H9 (cell line): ENCODE data around the gene C10orf120. TPM values are rescaled to one million over a fixed set of nuclear protein-coding genes. Genes with fewer than 3 reads are reported as not detected.

Source experiments
- DNase-seq: peaks from one replicate; pipeline ENCODE4 v3.0.0-alpha.2; 2017
- H2AFZ ChIP-seq: one replicate; pipeline ENCODE4 v1.6.1; 2013; ENCODE audit warnings: mild to moderate bottlenecking, low read length, control low read depth, moderate library complexity
- H2AK5ac ChIP-seq: 2 replicates; pipeline ENCODE4 v1.6.1; 2013; ENCODE audit warnings: low read length, control low read depth, mixed read lengths; ENCODE audit not compliant: insufficient read length
- H2BK120ac ChIP-seq: one replicate; pipeline ENCODE4 v1.6.1; 2013; ENCODE audit warnings: low read depth, mild to moderate bottlenecking, low read length, control low read depth, inconsistent platforms; ENCODE audit not compliant: poor library complexity, severe bottlenecking
- H2BK12ac ChIP-seq: 2 replicates; pipeline ENCODE4 v1.6.1; 2013; ENCODE audit warnings: low read length, control low read depth, mixed read lengths, low read depth; ENCODE audit not compliant: insufficient read length
- H2BK15ac ChIP-seq: 2 replicates; pipeline ENCODE4 v1.6.1; 2013; ENCODE audit warnings: low read depth, low read length, control low read depth
- H2BK20ac ChIP-seq: one replicate; pipeline ENCODE4 v1.6.1; 2013; ENCODE audit warnings: low read depth, mild to moderate bottlenecking, low read length, control low read depth, inconsistent platforms; ENCODE audit not compliant: poor library complexity, severe bottlenecking
- H2BK5ac ChIP-seq: 2 replicates; pipeline ENCODE4 v1.6.1; 2013; ENCODE audit warnings: low read length, control low read depth, mixed read lengths; ENCODE audit not compliant: insufficient read length
- H3K14ac ChIP-seq: 2 replicates; pipeline ENCODE4 v1.6.1; 2013; ENCODE audit warnings: low read length, control low read depth; ENCODE audit not compliant: insufficient read depth
- H3K18ac ChIP-seq: 2 replicates; pipeline ENCODE4 v1.6.1; 2013; ENCODE audit warnings: low read depth, mild to moderate bottlenecking, mixed read lengths, low read length, control low read depth; ENCODE audit not compliant: insufficient read length
- H3K23ac ChIP-seq: 2 replicates; pipeline ENCODE4 v1.6.1; 2013; ENCODE audit warnings: low read length, control low read depth, mixed read lengths, low read depth; ENCODE audit not compliant: insufficient read length
- H3K23me2 ChIP-seq: 2 replicates; pipeline ENCODE4 v1.6.1; 2013; ENCODE audit warnings: low read depth, mild to moderate bottlenecking, mixed read lengths, low read length, control low read depth; ENCODE audit not compliant: insufficient read length, poor library complexity, severe bottlenecking
- H3K27ac ChIP-seq: 2 replicates; pipeline ENCODE4 v1.5.1; 2013; ENCODE audit warnings: low read length, control low read depth, mixed read lengths, low read depth; ENCODE audit not compliant: insufficient read length
- H3K27me3 ChIP-seq: 2 replicates; pipeline ENCODE4 v1.6.1; 2013; ENCODE audit warnings: low read length, control low read depth, inconsistent platforms; ENCODE audit not compliant: insufficient read depth
- H3K4ac ChIP-seq: 2 replicates; pipeline ENCODE4 v1.6.1; 2013; ENCODE audit warnings: low read depth, mild to moderate bottlenecking, control low read depth, inconsistent platforms, low read length, moderate library complexity
- H3K4me1 ChIP-seq: 2 replicates; pipeline ENCODE4 v1.6.1; 2013; ENCODE audit warnings: low read length, control low read depth, inconsistent platforms; ENCODE audit not compliant: insufficient read depth
- H3K4me2 ChIP-seq: 2 replicates; pipeline ENCODE4 v1.6.1; 2013; ENCODE audit warnings: low read length, control low read depth, mixed read lengths; ENCODE audit not compliant: insufficient read length, insufficient read depth
- H3K56ac ChIP-seq: 2 replicates; pipeline ENCODE4 v1.6.1; 2013; ENCODE audit warnings: low read depth, mild to moderate bottlenecking, mixed read lengths, low read length, control low read depth; ENCODE audit not compliant: insufficient read length
- H3K79me1 ChIP-seq: 2 replicates; pipeline ENCODE4 v1.6.1; 2013; ENCODE audit warnings: low read depth, mild to moderate bottlenecking, moderate library complexity, low read length, control low read depth, inconsistent platforms; ENCODE audit not compliant: insufficient read depth, poor library complexity, severe bottlenecking
- H3K79me2 ChIP-seq: 2 replicates; pipeline ENCODE4 v1.6.1; 2013; ENCODE audit warnings: low read length, control low read depth, inconsistent platforms; ENCODE audit not compliant: insufficient read depth
- H3K9ac ChIP-seq: 2 replicates; pipeline ENCODE4 v1.6.1; 2013; ENCODE audit warnings: low read length, control low read depth, mixed read lengths; ENCODE audit not compliant: insufficient read length; ENCODE audit errors: extremely low read depth
- H3K9me3 ChIP-seq: one replicate; pipeline ENCODE4 v1.6.1; 2013; ENCODE audit warnings: low read depth, low read length, inconsistent platforms; ENCODE audit not compliant: control insufficient read depth
- H3T11ph ChIP-seq: one replicate; pipeline ENCODE4 v1.6.1; 2013; ENCODE audit warnings: mild to moderate bottlenecking, low read length, control low read depth, inconsistent platforms
- H4K20me1 ChIP-seq: one replicate; pipeline ENCODE4 v1.6.1; 2013; ENCODE audit not compliant: control insufficient read depth, insufficient read length, insufficient read depth
- H4K5ac ChIP-seq: 2 replicates; pipeline ENCODE4 v1.6.1; 2013; ENCODE audit warnings: low read depth, mild to moderate bottlenecking, mixed read lengths, low read length, control low read depth; ENCODE audit not compliant: insufficient read length
- H4K8ac ChIP-seq: replicated peaks from 2 replicates; pipeline ENCODE4 v1.6.1; 2013; ENCODE audit warnings: low read length, control low read depth, mixed read lengths, low read depth; ENCODE audit not compliant: insufficient read length
- H4K91ac ChIP-seq: 2 replicates; pipeline ENCODE4 v1.6.1; 2013; ENCODE audit warnings: low read depth, mild to moderate bottlenecking, moderate library complexity, mixed read lengths, low read length, control low read depth; ENCODE audit not compliant: insufficient read length
- H3K27ac Mint-ChIP-seq, 3 experiments: 2 replicates in 2 of 3; 3 replicates in 1 of 3; pipeline ENCODE4 v1.8.0; 2020 to 2021; ENCODE audit warnings: mixed read lengths in 3 of 3, mild to moderate bottlenecking in 1 of 3, moderate library complexity in 1 of 3
- H3K27me3 Mint-ChIP-seq: 2 replicates; pipeline ENCODE4 v1.8.0; 2021; ENCODE audit warnings: low read depth, mild to moderate bottlenecking, moderate library complexity, mixed read lengths
- H3K36me3 Mint-ChIP-seq, 3 experiments: 2 replicates in 2 of 3; 3 replicates in 1 of 3; pipeline ENCODE4 v1.8.0; 2020 to 2021; ENCODE audit warnings: low read depth in 3 of 3, mixed read lengths in 3 of 3; ENCODE audit not compliant: insufficient read depth in 1 of 3
- H3K4me1 Mint-ChIP-seq, 2 experiments: 2 replicates each; pipeline ENCODE4 v1.8.0; 2020; ENCODE audit warnings: mixed read lengths in 2 of 2
- H3K4me3 Mint-ChIP-seq, 2 experiments: 2 replicates in 1 of 2; 3 replicates in 1 of 2; pipeline ENCODE4 v1.8.0; 2020 to 2021; ENCODE audit warnings: mild to moderate bottlenecking in 2 of 2, mixed read lengths in 2 of 2, moderate library complexity in 1 of 2
- H3K9me3 Mint-ChIP-seq, 2 experiments: 2 replicates in 1 of 2; 3 replicates in 1 of 2; pipeline ENCODE4 v1.8.0; 2020; ENCODE audit warnings: mild to moderate bottlenecking in 2 of 2, mixed read lengths in 2 of 2, moderate library complexity in 1 of 2
- WGBS: extraction: QIAGEN DNeasy Blood & Tissue Kit; methylation state at CpG from one replicate; pipeline ENCODE4 v1.1.7; 2013; ENCODE audit warnings: missing lambda C conversion rate, low lambda C conversion rate, mixed read lengths; ENCODE audit not compliant: insufficient read length; ENCODE audit errors: extremely low coverage; 5-methylcytosine and 5-hydroxymethylcytosine counted together
- total RNA-seq: library from RNA; stranded (reverse); gene quantifications from 2 replicates; pipeline ENCODE4 v1.2.1, GENCODE V29; 2021
- TF ChIP-seq, protein P1 (sequence below): fragments of 200-600 bp; sonication (generic); conservative IDR thresholded peaks from 3 replicates; pipeline ENCODE4 v1.8.0; 2021; ENCODE audit warnings: antibody characterized with exemption, mild to moderate bottlenecking

The C10orf120 gene
- total RNA-seq, 1 experiment from 2014 or later = not detected

DNA sequence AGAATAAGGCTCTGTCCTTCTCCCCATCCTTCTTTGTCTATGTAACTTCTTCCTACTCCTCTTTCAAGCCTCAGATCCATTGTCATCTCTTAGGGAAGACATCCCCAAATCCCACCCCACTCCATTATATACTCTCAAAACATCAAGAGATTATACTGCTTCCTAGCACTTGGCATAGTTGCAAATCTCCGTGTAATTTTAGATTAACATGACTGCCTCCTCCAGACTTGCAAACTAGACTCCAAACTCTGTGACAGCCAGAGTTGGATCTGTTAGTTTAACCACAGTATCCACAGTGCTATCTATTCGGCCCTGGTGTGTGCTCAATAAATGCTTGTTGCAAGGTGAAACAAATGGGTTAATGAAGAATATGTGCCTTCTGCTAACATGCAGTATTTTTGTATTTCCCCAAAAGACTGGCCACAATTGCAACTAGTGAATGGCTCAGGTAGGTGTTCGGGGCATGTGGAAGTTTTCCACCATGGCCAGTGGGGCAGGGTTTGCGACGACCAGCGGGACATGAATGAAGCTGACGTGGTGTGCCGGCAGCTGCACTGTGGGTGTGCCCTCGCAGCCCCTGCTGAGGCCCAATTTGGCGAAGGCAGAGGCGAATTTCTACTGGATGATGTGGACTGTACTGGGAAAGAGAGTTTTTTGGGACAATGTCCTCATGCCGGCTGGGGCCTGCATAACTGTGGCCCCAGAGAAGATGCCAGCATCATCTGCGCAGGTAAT is 34.5 kb upstream of the C10orf120 start:
- TF ChIP-seq, protein P1, sequence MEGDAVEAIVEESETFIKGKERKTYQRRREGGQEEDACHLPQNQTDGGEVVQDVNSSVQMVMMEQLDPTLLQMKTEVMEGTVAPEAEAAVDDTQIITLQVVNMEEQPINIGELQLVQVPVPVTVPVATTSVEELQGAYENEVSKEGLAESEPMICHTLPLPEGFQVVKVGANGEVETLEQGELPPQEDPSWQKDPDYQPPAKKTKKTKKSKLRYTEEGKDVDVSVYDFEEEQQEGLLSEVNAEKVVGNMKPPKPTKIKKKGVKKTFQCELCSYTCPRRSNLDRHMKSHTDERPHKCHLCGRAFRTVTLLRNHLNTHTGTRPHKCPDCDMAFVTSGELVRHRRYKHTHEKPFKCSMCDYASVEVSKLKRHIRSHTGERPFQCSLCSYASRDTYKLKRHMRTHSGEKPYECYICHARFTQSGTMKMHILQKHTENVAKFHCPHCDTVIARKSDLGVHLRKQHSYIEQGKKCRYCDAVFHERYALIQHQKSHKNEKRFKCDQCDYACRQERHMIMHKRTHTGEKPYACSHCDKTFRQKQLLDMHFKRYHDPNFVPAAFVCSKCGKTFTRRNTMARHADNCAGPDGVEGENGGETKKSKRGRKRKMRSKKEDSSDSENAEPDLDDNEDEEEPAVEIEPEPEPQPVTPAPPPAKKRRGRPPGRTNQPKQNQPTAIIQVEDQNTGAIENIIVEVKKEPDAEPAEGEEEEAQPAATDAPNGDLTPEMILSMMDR = no peak
- H3K23ac ChIP-seq = no peak overlapping the region
- H3T11ph ChIP-seq = no peak overlapping the region
- H3K9me3 ChIP-seq = no peaks in the 10 kb centered on the region
- H2BK12ac ChIP-seq = no peak overlapping the region
- H2BK120ac ChIP-seq = no peak overlapping the region
- H3K9me3 Mint-ChIP-seq = no peaks in the 10 kb centered on the region
- H3K27ac ChIP-seq = no peak overlapping the region
- H3K18ac ChIP-seq = no peak overlapping the region
- H3K27me3 Mint-ChIP-seq = no peaks in the 10 kb centered on the region; the same call in 1 of the 2 replicates
- H3K79me2 ChIP-seq = no peaks in the 10 kb centered on the region
- H3K36me3 Mint-ChIP-seq = no peaks in the 10 kb centered on the region
- no peak for DNase-seq
- no peak overlapping the region for H3K9ac ChIP-seq
- H2BK20ac ChIP-seq = no peak overlapping the region
- no peak overlapping the region for H2BK5ac ChIP-seq
- no peaks in the 10 kb centered on the region for H3K27me3 ChIP-seq
- no peak overlapping the region for H4K91ac ChIP-seq
- WGBS = no CpG with 5 or more reads among the region's 13 CpGs
- H3K4me3 Mint-ChIP-seq = no peak overlapping the region
- H3K4me1 ChIP-seq = peaks cover 4% of the 10 kb centered on the region; the same call in 1 of the 2 replicates
- no peak overlapping the region for H3K14ac ChIP-seq
- H4K20me1 ChIP-seq = no peaks in the 10 kb centered on the region
- H3K27ac Mint-ChIP-seq = no peak overlapping the region
- H4K5ac ChIP-seq = no peak overlapping the region
- no peak overlapping the region for H2AK5ac ChIP-seq
- H2BK15ac ChIP-seq = no peak overlapping the region
- H3K4me1 Mint-ChIP-seq = peaks cover 18 to 20% of the 10 kb centered on the region in 2 experiments
- no peak overlapping the region for H3K56ac ChIP-seq
- no peak overlapping the region for H2AFZ ChIP-seq
- H4K8ac ChIP-seq = no peak overlapping the region
- H3K4me2 ChIP-seq = no peak overlapping the region
- H3K79me1 ChIP-seq = no peaks in the 10 kb centered on the region
- H3K23me2 ChIP-seq = no peaks in the 10 kb centered on the region
- H3K4ac ChIP-seq = no peak overlapping the region
